ENCODE data around the gene NFU1. TPM values are rescaled to one million over a fixed set of nuclear protein-coding genes. Genes with fewer than 3 reads are reported as not detected.
"Not testable (repeated sequence)": the region's sequence is repeated elsewhere in the genome, so short reads cannot be mapped to it uniquely, and the experiment has no call there.

The NFU1 gene
- total and polyA plus RNA-seq, 2 experiments from 2014 or later = 82.6 to 131 TPM

DNA sequence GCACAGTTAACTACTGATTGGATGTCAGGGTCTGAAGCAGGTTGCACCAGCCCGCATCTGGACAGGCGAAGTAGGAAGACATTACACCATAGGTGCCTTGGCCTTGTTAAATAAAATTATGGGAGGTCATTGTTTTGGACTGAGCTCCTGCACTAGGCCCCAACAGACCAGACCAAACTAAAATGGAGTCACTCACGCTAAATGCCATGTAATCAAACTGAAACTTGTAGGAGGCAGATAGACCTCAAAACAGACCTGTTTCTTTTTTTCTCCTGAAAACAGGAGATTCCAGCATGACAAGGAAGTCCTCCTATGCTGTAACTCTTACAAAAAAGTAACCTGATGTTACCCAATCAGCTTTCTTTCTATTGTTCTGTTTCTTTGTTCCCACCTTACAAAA, 15.5 kb upstream of the NFU1 start:
- no peaks in the 10 kb centered on the region for H3K36me3 ChIP-seq
- DNase-seq (ENCODE audit: low read depth in 1 of 2, low spot score in 1 of 2) = no peak
- TF ChIP-seq, protein P1, sequence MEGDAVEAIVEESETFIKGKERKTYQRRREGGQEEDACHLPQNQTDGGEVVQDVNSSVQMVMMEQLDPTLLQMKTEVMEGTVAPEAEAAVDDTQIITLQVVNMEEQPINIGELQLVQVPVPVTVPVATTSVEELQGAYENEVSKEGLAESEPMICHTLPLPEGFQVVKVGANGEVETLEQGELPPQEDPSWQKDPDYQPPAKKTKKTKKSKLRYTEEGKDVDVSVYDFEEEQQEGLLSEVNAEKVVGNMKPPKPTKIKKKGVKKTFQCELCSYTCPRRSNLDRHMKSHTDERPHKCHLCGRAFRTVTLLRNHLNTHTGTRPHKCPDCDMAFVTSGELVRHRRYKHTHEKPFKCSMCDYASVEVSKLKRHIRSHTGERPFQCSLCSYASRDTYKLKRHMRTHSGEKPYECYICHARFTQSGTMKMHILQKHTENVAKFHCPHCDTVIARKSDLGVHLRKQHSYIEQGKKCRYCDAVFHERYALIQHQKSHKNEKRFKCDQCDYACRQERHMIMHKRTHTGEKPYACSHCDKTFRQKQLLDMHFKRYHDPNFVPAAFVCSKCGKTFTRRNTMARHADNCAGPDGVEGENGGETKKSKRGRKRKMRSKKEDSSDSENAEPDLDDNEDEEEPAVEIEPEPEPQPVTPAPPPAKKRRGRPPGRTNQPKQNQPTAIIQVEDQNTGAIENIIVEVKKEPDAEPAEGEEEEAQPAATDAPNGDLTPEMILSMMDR (IDR thresholded peaks at IDR 0.05; ENCODE audit: low read depth, low read length) = no peak
- no peaks in the 10 kb centered on the region for H3K9me3 ChIP-seq (ENCODE audit: low read depth)
- H3K27me3 ChIP-seq = no peaks in the 10 kb centered on the region
- H3K4me1 ChIP-seq (ENCODE audit: low read depth) = no peaks in the 10 kb centered on the region
- no peak overlapping the region for H3K4me3 ChIP-seq
- H3K27ac ChIP-seq = no peak overlapping the region

DNA sequence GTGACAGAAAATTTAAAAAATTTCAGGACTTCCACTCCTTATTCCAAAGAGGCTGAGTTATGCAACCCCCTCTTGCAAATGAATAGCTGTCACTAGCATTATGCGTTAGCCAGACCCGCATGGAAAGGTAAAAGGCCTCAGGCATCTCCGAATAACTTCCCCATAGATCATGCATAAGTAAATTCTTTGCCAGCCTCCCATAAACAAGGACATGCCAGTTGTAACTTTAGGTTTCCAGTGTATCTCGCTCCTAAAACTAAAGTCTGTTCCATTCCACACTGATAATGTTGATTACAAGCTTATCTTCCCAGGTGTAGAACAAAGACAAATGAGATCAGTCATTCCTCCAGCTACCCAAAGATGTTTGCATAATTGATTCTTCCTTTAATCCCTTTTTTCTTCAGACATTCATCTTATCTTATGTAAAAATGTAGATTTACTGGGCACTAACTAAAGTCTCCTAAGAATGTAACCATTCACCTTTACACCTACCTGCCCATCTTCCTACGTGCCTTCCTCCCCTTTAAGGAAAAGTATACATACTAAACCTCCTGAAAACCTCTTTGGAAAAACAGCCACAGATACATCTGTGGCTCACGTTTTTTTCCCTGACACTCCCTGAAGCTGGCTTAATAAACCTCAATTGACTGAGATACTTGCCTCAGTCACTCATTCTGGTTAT, 13.6 kb upstream of the NFU1 start:
- H3K27ac ChIP-seq = no peak overlapping the region
- no peaks in the 10 kb centered on the region for H3K9me3 ChIP-seq (ENCODE audit: low read depth)
- H3K27me3 ChIP-seq = no peaks in the 10 kb centered on the region
- H3K4me1 ChIP-seq (ENCODE audit: low read depth) = no peaks in the 10 kb centered on the region
- no peak for DNase-seq (ENCODE audit: low read depth in 1 of 2, low spot score in 1 of 2)
- H3K4me3 ChIP-seq = no peak overlapping the region
- no peaks in the 10 kb centered on the region for H3K36me3 ChIP-seq
- TF ChIP-seq, protein P1 (IDR thresholded peaks at IDR 0.05; ENCODE audit: low read depth, low read length) = no peak

DNA sequence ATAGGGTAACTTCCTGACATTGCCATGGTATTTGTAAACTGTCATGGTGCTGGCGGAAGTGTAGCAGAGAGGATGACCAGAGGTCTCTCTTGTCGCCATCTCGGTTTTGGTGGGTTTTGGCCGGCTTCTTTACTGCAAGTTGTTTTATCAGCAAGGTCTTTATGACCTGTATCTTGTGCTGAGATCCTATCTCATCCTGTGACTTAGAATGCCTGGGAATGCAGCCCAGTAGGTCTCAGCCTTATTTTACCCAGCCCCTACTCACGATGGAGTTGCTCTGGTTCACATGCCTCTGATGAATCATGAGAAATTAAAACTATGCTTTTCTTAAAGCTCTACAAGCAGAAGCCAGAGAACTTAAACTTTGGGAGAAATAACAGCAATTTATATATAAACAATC, 12.7 kb upstream of the NFU1 start:
- Histone ChIP-seq H3K27me3 (no peaks in the 10 kb centered on the region), H3K4me1 (ENCODE audit: low read depth) (no peaks in the 10 kb centered on the region), H3K27ac (no peak overlapping the region), H3K36me3 (no peaks in the 10 kb centered on the region), H3K9me3 (ENCODE audit: low read depth) (no peaks in the 10 kb centered on the region), H3K4me3 (no peak overlapping the region)
- TF ChIP-seq, protein P1 (IDR thresholded peaks at IDR 0.05; ENCODE audit: low read depth, low read length) = no peak
- DNase-seq (ENCODE audit: low read depth in 1 of 2, low spot score in 1 of 2) = no peak

DNA sequence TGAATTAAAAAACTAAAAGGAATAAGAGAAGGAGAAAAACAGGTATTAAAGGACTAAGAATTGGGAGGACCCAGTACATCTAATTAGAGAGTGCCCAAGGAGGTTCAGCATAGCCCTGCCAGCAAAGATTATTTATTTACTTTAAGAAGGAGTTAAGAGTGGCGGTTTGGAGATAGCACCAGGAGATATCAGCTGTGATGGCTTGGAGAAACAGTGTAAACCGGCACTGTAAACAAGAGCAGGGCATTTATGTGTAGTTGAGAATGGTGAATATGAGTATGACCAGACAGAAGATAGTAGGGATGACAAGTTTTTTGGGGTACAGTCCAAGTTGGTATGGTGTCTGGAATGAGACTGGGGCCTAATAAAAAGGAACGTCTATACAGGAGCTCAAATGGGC, 6.4 kb upstream of the NFU1 start:
- H3K27ac ChIP-seq; H3K27me3 ChIP-seq; H3K36me3 ChIP-seq; DNase-seq (ENCODE audit: low read depth in 1 of 2, low spot score in 1 of 2); H3K4me1 ChIP-seq (ENCODE audit: low read depth); H3K9me3 ChIP-seq (ENCODE audit: low read depth); H3K4me3 ChIP-seq: not testable (repeated sequence)

DNA sequence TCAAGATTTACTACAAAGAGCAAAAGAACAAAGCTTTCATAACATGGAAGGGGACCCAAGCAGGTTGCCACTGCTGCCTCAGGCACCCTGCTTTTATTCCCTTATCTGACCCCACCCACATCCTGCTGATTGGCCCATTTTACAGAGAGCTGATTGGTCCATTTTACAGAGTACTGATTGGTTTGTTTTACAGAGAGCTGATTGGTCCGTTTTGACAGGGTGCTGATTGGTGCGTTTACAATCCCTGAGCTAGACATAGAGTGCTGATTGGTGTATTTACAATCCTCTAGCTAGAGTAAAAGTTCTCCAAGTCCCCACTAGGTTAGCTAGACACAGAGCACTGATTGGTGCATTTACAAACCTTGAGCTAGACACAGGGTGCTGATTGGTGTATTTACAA, 2.3 kb upstream of the NFU1 start:
- H3K9me3 ChIP-seq (ENCODE audit: low read depth); H3K36me3 ChIP-seq; H3K4me3 ChIP-seq; H3K27me3 ChIP-seq; H3K4me1 ChIP-seq (ENCODE audit: low read depth); H3K27ac ChIP-seq; DNase-seq (ENCODE audit: low read depth in 1 of 2, low spot score in 1 of 2): not testable (repeated sequence)

DNA sequence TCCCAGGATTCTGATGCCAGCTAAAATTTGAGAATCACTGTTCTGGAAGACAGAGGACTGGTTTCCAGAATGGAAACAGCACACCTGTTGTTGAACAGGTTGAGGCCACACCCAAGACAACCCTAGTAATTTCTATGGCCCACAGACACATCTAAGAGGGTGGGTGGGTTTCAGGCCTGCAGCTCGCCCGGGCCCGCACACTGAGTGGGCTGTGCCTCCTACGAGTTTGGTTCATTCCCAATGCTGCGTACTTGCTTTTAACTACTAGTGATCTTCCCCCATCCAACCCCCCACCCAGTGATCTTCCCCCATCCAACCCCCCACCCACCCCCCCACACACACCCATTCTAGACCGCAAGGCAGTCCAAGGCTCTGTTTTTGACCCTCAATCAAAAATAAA, 1.3 kb upstream of the NFU1 start:
- no peak overlapping the region for H3K4me3 ChIP-seq
- no peak overlapping the region for H3K27ac ChIP-seq
- TF ChIP-seq, protein P1 (IDR thresholded peaks at IDR 0.05; ENCODE audit: low read depth, low read length) = no peak
- no peak for DNase-seq (ENCODE audit: low read depth in 1 of 2, low spot score in 1 of 2)
- no peaks in the 10 kb centered on the region for H3K9me3 ChIP-seq (ENCODE audit: low read depth)
- no peaks in the 10 kb centered on the region for H3K36me3 ChIP-seq
- peaks cover 5% of the 10 kb centered on the region for H3K4me1 ChIP-seq (ENCODE audit: low read depth)
- H3K27me3 ChIP-seq = no peaks in the 10 kb centered on the region
